SK-N-SH treated with all-trans-retinoic acid at 6 μM for 48 hours (cell line): ENCODE measurements around the gene MYO5C.

Experiments
- CREB5 ChIP-seq: fragments of 250-450 bp; sonication (Bioruptor Pico); IDR thresholded peaks from 2 replicates; pipeline ENCODE4 v1.5.1; 2020; ENCODE audit warnings: low read depth, mild to moderate bottlenecking, moderate library complexity
- CSDC2 ChIP-seq: fragments of 250-450 bp; sonication (Bioruptor Pico); IDR thresholded peaks from 2 replicates; pipeline ENCODE4 v1.5.0; 2020; ENCODE audit warnings: mild to moderate bottlenecking, moderate library complexity
- CSRNP3 ChIP-seq: fragments of 250-450 bp; sonication (Bioruptor Pico); IDR thresholded peaks from 2 replicates; pipeline ENCODE4 v1.5.1; 2021; ENCODE audit warnings: mild to moderate bottlenecking, moderate library complexity
- GLIS3 ChIP-seq: fragments of 250-450 bp; sonication (Bioruptor Pico); IDR thresholded peaks from 2 replicates; pipeline ENCODE4 v1.5.0; 2020; ENCODE audit warnings: mild to moderate bottlenecking, moderate library complexity
- ISL1 ChIP-seq: fragments of 250-450 bp; sonication (Bioruptor Pico); IDR thresholded peaks from 2 replicates; pipeline ENCODE4 v2.1.2; 2022; ENCODE audit warnings: mild to moderate bottlenecking, moderate library complexity
- ZFP30 ChIP-seq: fragments of 450-650 bp; formaldehyde crosslinking; IDR thresholded peaks from 2 replicates; pipeline ENCODE4 v1.5.0; 2022; ENCODE audit warnings: mild to moderate bottlenecking, moderate library complexity
- ZNF565 ChIP-seq: fragments of 450-650 bp; formaldehyde crosslinking; conservative IDR thresholded peaks from 2 replicates; pipeline ENCODE4 v1.5.0; 2020; ENCODE audit warnings: low read depth, mild to moderate bottlenecking, moderate library complexity
- ZNF8 ChIP-seq: fragments of 450-650 bp; formaldehyde crosslinking; IDR thresholded peaks from 2 replicates; pipeline ENCODE4 v1.5.0; 2020; ENCODE audit warnings: mild to moderate bottlenecking, moderate library complexity

- no peak for TF ChIP-seq ZFP30 (CRISPR knock-in tag)
- no peak for TF ChIP-seq ZNF565 (CRISPR knock-in tag)
- no peak for TF ChIP-seq ISL1
- TF ChIP-seq CREB5 (CRISPR knock-in tag), result no peak
- no peak for TF ChIP-seq CSRNP3 (CRISPR knock-in tag)
- no peak for TF ChIP-seq GLIS3 (CRISPR knock-in tag)
- no peak for TF ChIP-seq ZNF8
- no peak for TF ChIP-seq CSDC2 (CRISPR knock-in tag)
Observed at GRCh38 chr15:52218371-52218770, 77.2 kb downstream of the MYO5C start.
